ENCODE data around the gene ARMC9.

DNA sequence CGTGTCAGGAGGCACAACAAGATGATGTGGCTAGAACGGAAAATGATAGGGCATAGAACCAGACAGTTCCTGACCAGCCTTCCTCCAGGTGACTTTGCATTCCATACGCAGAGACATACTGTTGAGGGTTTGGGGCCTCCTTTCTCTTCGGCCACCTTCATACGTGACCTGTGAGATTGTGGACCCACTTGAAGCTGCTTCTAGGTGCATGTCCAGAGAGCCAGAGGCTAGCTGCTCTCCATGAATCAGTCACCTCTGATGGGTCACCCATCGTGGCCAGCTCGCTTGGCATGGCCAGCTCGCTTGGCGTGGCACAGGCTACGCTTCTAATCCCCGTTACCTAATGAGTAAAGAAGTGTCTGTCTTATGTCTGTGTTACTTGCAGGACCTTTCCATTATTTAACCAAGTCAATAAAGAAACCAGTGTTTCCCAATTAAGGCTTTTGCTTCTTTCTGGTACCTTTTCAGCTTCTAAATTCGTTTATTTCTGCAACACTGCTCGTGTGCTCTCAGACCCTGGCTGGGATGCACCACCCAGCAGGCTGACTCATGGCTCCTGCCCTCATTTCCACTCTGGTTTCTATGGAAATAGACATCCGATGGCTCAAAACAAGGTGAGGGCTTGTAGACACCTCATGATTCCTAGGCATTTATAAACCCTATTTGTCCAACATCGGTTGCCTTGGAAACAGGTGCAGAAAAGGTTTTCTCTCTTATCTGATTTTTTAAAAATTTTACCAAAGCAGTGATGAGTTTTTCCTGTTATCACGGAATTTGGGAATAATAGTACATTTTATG lies 110.4 kb downstream of the ARMC9 start:
- TF ChIP-seq POLR2A (IDR thresholded peaks at IDR 0.05), result no peak
- TF ChIP-seq, protein P1, sequence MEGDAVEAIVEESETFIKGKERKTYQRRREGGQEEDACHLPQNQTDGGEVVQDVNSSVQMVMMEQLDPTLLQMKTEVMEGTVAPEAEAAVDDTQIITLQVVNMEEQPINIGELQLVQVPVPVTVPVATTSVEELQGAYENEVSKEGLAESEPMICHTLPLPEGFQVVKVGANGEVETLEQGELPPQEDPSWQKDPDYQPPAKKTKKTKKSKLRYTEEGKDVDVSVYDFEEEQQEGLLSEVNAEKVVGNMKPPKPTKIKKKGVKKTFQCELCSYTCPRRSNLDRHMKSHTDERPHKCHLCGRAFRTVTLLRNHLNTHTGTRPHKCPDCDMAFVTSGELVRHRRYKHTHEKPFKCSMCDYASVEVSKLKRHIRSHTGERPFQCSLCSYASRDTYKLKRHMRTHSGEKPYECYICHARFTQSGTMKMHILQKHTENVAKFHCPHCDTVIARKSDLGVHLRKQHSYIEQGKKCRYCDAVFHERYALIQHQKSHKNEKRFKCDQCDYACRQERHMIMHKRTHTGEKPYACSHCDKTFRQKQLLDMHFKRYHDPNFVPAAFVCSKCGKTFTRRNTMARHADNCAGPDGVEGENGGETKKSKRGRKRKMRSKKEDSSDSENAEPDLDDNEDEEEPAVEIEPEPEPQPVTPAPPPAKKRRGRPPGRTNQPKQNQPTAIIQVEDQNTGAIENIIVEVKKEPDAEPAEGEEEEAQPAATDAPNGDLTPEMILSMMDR (IDR thresholded peaks at IDR 0.05 in 4 of 5, conservative IDR thresholded peaks at IDR 0.05 in 1 of 5), result no peak

All from gastrocnemius medialis (tissue), 4 donors.